HG03457 (cell line): ENCODE results near the gene XRN1.

Experiments used
- ATAC-seq: cut with Tn5 transposase; IDR thresholded peaks from one replicate; pipeline ENCODE4 v1.9.1; 2021; ENCODE audit warnings: moderate number of reproducible peaks; ENCODE audit not compliant: unreplicated experiment

XRN1 gene

GRCh38 chr3:142272200-142272891, 175.5 kb downstream of the XRN1 start:
- ATAC-seq: no peak

GRCh38 chr3:142270407-142270806, 177.4 kb downstream of the XRN1 start:
- ATAC-seq: no peak

- ATAC-seq: no peak
Measured at GRCh38 chr3:142269767-142270166, 178.1 kb downstream of the XRN1 start.

DNA sequence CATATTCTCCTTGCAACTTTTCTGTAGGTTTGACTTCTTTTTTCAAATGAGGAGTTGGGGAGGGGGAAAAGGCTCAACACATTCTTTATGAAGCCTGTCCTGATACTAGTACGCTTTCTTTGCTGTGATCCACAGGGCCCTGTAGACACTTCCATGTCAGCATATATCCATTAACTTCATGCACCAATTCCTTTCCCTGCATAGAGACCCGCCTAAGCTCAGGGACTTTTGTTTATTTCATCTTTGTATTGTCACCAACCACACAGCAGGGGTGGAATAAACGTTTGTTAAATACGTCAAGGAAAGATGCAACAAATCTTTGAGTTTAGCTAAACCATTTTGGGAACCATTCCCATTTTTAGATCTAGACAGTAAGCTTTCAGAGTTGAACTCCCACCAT, 179.4 kb downstream of the XRN1 start:
- ATAC-seq: no peak

DNA sequence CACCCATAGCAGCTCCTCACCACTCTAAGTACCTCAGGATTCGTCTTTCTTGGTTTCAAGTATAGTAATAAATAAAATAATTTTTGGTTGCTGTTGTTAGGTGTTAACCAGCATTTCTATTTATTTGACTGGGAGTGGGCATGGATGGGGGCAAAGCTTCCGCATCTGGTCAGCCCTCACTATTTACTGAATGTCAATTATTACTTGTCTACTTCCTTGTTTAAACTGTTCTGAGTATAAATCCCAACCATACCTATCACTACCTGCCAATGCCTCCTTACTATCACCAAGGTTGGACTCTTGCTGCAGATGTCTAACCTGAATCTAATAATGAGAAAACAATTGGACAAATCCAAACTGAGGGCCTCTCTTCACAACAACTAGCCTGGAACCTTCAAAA, 180.6 kb downstream of the XRN1 start:
- no peak for ATAC-seq

DNA sequence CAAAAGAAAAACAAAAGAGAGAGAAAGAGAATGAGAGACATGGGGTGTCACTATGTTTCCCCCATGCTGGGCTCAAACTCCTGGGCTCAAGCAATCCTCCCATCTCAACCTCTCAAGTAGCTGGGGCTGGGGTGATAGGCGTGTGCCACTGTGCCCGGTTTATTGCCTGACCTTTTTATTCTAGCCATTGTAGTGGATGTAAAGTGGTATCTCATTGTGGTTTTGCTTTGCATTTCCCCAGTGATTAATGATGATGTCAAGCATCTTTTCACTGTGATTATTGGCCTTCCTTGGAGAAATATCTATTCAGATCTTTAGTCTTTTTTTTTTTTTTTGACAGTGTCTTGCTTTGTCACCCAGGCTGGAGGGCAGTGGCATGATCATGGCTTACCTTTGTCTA, 184.7 kb downstream of the XRN1 start:
- ATAC-seq: no peak

DNA sequence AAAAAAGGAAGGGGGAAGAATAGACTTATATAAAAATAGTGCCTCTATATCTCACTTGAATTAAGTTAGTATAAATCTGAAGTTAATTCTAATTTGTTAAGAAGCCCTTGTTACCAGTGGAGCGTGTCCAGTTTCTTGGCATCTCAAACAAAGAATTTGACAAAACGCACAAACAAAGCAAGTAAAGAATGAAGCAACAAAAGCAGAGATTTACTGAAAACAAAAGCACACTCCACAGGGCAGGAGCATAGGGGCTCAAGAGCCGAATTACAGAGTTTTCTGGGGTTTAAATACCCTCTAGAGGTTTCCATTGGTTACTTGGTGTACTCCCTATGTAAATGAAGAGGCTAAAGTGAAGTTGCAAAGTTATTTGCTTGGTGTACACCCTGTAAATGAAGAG, 188.5 kb downstream of the XRN1 start:
- ATAC-seq: no peak

GRCh38 chr3:142256712-142257333, 191.0 kb downstream of the XRN1 start:
- ATAC-seq: no peak
